Measurements from ENCODE around the gene YBX1.

YBX1 gene

GRCh38 chr1:42690477-42691156, 8.4 kb downstream of the YBX1 start:
- Histone ChIP-seq H3K4me1 (ENCODE audit: low read length) (peaks cover 9% of the 10 kb centered on the region; the same call in 1 of the 2 replicates), H3F3A (ENCODE audit: insufficient read depth, low read length) (0 out of 2 replicates have a peak, but pooled peaks cover 7% of the 10 kb centered on the region), H4K20me1 (ENCODE audit: insufficient read depth, low read length) (peaks cover 95% of the 10 kb centered on the region), H3K27me3 (replicated peaks; ENCODE audit: insufficient read depth, low read length) (no peaks in the 10 kb centered on the region), H3K9me2 (replicated peaks; ENCODE audit: insufficient read depth, low read length) (no peaks in the 10 kb centered on the region), H3K4me3 (ENCODE audit: low read length) (no peak overlapping the region), H3K27ac (ENCODE audit: low read length) (no peak overlapping the region), H3K79me2 (ENCODE audit: low read length) (peaks cover 100% of the 10 kb centered on the region), H3K9me3 (replicated peaks; ENCODE audit: insufficient read depth, low read length) (no peaks in the 10 kb centered on the region), H3K4me2 (ENCODE audit: low read depth, low read length) (no peak overlapping the region), H2AFZ (ENCODE audit: low read length) (no peak overlapping the region), H3K36me3 (replicated peaks; ENCODE audit: insufficient read depth, low read length) (peaks cover 11% of the 10 kb centered on the region), H3K9ac (ENCODE audit: low read length) (no peak overlapping the region)
- no peak for DNase-seq
- peak; percentile 9; the same call in 1 of the 2 replicates for TF ChIP-seq CTCF (IDR thresholded peaks at IDR 0.05; ENCODE audit: low read length)
- no peak for TF ChIP-seq EZH2phosphoT487 (IDR thresholded peaks at IDR 0.05; ENCODE audit: low read length)

GRCh38 chr1:42691157-42691498, 8.9 kb downstream of the YBX1 start:
- Histone ChIP-seq H3F3A (ENCODE audit: insufficient read depth, low read length) (0 out of 2 replicates have a peak, but pooled peaks cover 7% of the 10 kb centered on the region), H3K27me3 (replicated peaks; ENCODE audit: insufficient read depth, low read length) (no peaks in the 10 kb centered on the region), H3K27ac (ENCODE audit: low read length) (no peak overlapping the region), H3K79me2 (ENCODE audit: low read length) (peaks cover 100% of the 10 kb centered on the region), H3K9ac (ENCODE audit: low read length) (no peak overlapping the region), H3K4me3 (ENCODE audit: low read length) (no peak overlapping the region), H3K4me1 (ENCODE audit: low read length) (peaks cover 9% of the 10 kb centered on the region; the same call in 1 of the 2 replicates), H3K36me3 (replicated peaks; ENCODE audit: insufficient read depth, low read length) (peaks cover 12% of the 10 kb centered on the region), H4K20me1 (ENCODE audit: insufficient read depth, low read length) (peaks cover 91% of the 10 kb centered on the region), H2AFZ (ENCODE audit: low read length) (no peak overlapping the region), H3K9me3 (replicated peaks; ENCODE audit: insufficient read depth, low read length) (no peaks in the 10 kb centered on the region), H3K9me2 (replicated peaks; ENCODE audit: insufficient read depth, low read length) (no peaks in the 10 kb centered on the region), H3K4me2 (ENCODE audit: low read depth, low read length) (no peak overlapping the region)
- TF ChIP-seq EZH2phosphoT487 (IDR thresholded peaks at IDR 0.05; ENCODE audit: low read length): no peak
- DNase-seq: no peak

GRCh38 chr1:42692461-42692860, 10.2 kb downstream of the YBX1 start:
- H3K9me2 ChIP-seq (replicated peaks; ENCODE audit: insufficient read depth, low read length): no peaks in the 10 kb centered on the region
- H3F3A ChIP-seq (ENCODE audit: insufficient read depth, low read length): 0 out of 2 replicates have a peak, but pooled peaks cover 7% of the 10 kb centered on the region
- DNase-seq: no peak
- H2AFZ ChIP-seq (ENCODE audit: low read length): no peak overlapping the region
- no peak overlapping the region for H3K27ac ChIP-seq (ENCODE audit: low read length)
- TF ChIP-seq EZH2phosphoT487 (IDR thresholded peaks at IDR 0.05; ENCODE audit: low read length): no peak
- TF ChIP-seq EZH2 (optimal IDR thresholded peaks at IDR 0.05; ENCODE audit: low read depth, low read length): no peak
- TF ChIP-seq CTCF (IDR thresholded peaks at IDR 0.05; ENCODE audit: low read length): no peak
- no peaks in the 10 kb centered on the region for H3K27me3 ChIP-seq (replicated peaks; ENCODE audit: insufficient read depth, low read length)
- no peaks in the 10 kb centered on the region for H3K9me3 ChIP-seq (replicated peaks; ENCODE audit: insufficient read depth, low read length)
- H3K4me3 ChIP-seq (ENCODE audit: low read length): no peak overlapping the region
- H3K79me2 ChIP-seq (ENCODE audit: low read length): peaks cover 100% of the 10 kb centered on the region
- H3K9ac ChIP-seq (ENCODE audit: low read length): no peak overlapping the region
- peaks cover 9% of the 10 kb centered on the region; the same call in 1 of the 2 replicates for H3K4me1 ChIP-seq (ENCODE audit: low read length)
- H4K20me1 ChIP-seq (ENCODE audit: insufficient read depth, low read length): peaks cover 78% of the 10 kb centered on the region
- H3K4me2 ChIP-seq (ENCODE audit: low read depth, low read length): no peak overlapping the region
- peaks cover 23% of the 10 kb centered on the region for H3K36me3 ChIP-seq (replicated peaks; ENCODE audit: insufficient read depth, low read length)

- Histone ChIP-seq H4K20me1 (ENCODE audit: insufficient read depth, low read length) (peaks cover 73% of the 10 kb centered on the region), H3K9ac (ENCODE audit: low read length) (no peak overlapping the region), H3K27ac (ENCODE audit: low read length) (no peak overlapping the region), H3K4me2 (ENCODE audit: low read depth, low read length) (no peak overlapping the region), H3K4me1 (ENCODE audit: low read length) (peaks cover 9% of the 10 kb centered on the region; the same call in 1 of the 2 replicates), H2AFZ (ENCODE audit: low read length) (no peak overlapping the region), H3K4me3 (ENCODE audit: low read length) (no peak overlapping the region), H3K9me3 (replicated peaks; ENCODE audit: insufficient read depth, low read length) (no peaks in the 10 kb centered on the region), H3K9me2 (replicated peaks; ENCODE audit: insufficient read depth, low read length) (no peaks in the 10 kb centered on the region), H3K36me3 (replicated peaks; ENCODE audit: insufficient read depth, low read length) (peaks cover 28% of the 10 kb centered on the region), H3F3A (ENCODE audit: insufficient read depth, low read length) (0 out of 2 replicates have a peak, but pooled peaks cover 7% of the 10 kb centered on the region), H3K79me2 (ENCODE audit: low read length) (peaks cover 100% of the 10 kb centered on the region), H3K27me3 (replicated peaks; ENCODE audit: insufficient read depth, low read length) (no peaks in the 10 kb centered on the region)
- DNase-seq: no peak
- TF ChIP-seq CTCF (IDR thresholded peaks at IDR 0.05; ENCODE audit: low read length): no peak
- TF ChIP-seq EZH2 (optimal IDR thresholded peaks at IDR 0.05; ENCODE audit: low read depth, low read length): no peak
- TF ChIP-seq EZH2phosphoT487 (IDR thresholded peaks at IDR 0.05; ENCODE audit: low read length): no peak
Observed at GRCh38 chr1:42692911-42693310, 10.7 kb downstream of the YBX1 start.

All from MM.1S (cell line).